ENCODE results near the gene RAB11FIP4.

Gene RAB11FIP4

DNA sequence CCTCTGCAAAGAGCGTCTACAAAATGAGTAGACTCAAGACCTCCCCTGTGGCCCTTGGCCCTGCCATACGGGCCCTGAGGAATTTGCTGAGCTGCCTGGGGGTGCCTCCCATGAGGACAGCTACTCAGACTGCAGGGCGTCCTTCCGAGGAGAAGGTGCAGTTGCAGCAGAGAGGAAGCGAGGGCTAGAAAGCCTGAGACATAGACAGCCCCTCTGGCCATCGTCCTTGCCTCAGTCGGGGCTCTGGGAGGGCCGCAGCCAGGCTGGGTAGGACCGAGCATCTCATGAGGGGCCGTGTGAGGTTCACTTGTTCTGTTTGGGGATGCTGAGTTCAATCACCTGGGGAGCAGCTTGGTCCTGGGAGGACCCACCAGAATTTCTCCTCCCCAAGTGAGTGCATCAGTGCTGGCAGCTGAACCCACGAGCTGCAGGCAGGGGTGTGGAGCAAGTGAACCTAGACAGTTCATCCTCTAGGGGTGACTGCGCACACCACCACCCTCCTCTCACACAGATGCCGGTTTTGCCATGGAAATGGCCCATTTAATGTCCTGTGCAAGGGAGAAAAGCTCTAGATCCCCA, 20.3 kb downstream of the RAB11FIP4 start:
- no peak for DNase-seq (ENCODE audit: low read depth)

DNA sequence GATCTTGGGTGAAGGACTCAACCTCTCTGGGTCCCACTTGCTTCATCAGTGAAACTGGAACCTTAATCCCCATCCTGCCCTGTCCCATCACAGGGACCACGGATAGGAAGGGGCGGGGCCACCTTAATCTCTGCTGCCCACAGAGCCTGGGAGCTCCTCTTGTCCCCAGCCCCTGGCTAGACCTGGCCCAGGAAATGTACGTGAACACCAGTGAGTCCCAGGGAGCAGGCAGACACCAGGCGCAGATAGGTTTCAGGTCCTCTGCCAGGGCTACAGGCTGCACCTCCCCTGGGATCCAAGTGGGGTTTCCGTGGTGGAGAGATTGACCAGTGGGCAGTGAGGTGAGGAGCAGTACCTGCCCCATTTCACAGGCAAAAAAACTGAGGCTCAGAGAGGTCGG, 21.0 kb downstream of the RAB11FIP4 start:
- DNase-seq (ENCODE audit: low read depth) = no peak

DNA sequence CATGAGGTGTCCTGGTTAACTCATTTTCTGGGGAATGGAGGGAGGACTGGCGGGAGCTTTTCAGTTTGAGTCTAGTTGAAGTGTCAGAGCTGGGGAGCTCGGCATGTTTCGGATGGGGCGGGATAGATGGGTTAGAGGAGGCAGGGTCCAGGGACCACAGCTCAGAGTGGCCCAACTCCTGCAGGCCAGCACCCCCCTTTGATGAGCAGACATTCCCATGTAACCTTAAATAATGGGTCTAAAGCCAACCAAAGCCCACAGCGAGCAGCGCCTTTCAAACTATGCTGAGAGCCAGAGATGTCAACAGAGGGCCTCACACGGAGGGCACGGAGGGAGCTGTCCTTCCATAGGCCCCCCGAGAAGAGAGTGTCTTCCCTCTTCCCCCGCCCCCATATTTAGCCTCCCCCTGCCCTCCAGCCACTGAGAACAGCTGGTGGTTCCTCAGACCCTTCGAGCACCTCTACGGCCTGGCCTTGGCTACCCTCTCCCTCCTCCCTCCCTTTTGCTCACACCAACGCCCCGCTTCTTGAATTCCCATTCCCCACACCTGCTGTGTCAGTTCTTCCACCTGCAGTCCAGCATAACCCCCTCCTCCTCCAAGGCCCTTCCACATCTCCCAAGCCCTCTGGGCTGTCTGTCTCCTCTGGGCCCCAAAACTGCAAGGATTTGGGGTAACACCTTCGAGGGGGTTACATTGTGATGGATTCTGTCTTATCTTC, 21.8 kb downstream of the RAB11FIP4 start:
- DNase-seq (ENCODE audit: low read depth) = no peak

DNA sequence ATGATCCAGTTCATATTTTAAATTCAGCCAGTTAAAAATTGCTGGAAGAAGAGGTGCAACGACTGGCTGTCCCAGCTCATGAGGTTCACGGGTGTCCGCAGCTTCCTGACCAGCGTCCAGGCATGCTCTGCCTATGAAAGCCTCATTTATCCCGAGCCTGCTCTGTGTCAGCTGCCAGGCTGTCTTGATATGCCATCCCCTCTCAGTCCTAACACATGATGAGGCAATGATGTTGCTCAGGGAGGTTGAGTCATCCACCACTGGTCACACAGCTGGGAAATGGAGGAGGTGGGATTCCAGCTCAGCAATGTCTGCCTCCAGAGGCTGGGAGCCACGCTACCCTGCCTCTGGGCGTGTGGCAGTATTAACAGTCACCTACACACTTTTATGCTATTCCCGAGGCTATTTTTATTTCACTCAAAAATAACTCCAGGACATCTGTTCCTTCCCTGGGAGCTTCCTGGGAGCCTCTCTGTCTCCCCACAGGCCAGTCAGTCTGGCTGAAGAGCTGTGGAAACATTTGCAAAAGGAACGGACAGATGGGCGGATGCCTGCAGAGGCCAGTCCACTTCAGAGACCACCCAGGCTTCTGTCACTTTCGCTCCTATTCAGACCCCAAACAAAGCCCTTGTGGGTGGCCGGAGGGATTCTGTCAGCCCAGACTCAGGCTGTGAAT, 22.5 kb downstream of the RAB11FIP4 start:
- peak; percentile 61 for DNase-seq (ENCODE audit: low read depth)

DNA sequence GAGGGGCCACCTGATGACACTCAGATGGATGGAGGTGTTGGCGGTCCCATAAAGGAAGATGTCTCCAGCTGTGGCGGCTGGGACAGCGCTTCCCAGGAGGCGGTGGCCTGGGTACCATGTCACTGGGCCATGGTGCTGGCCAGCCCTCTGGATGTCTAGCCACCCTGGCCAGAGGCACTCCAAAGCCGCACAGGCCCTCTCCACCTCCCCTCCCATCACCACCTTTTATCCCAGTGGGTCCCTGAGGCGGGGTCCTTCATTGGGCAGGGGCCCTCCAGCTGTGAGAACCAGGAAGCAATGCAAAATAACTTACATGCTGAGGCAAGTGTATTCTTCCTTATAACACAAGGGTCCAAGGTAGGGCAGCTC, 23.1 kb downstream of the RAB11FIP4 start:
- no peak for DNase-seq (ENCODE audit: low read depth)

DNA sequence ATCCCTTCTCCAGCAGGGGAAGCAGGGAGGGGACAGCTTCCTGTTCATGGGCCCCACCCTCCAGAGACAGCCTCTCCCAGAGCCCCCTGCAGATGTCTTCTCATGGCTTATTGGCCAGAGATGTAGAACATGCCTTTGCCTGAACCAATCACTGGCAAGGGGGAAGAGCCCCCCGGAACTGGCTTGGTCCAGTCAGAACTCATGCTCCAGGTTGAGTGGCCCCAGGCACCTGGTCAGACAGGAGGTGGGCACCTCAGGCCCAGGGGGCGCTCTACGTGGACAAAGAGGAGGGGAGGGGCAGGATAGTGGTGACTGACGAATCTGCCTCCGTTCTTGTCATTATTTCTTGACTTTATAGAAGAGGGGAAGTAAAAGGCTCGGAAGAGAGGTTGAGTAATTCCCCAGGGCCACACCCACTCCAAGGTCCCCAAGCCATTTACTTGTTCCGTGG, 23.6 kb downstream of the RAB11FIP4 start:
- no peak for DNase-seq (ENCODE audit: low read depth)

DNA sequence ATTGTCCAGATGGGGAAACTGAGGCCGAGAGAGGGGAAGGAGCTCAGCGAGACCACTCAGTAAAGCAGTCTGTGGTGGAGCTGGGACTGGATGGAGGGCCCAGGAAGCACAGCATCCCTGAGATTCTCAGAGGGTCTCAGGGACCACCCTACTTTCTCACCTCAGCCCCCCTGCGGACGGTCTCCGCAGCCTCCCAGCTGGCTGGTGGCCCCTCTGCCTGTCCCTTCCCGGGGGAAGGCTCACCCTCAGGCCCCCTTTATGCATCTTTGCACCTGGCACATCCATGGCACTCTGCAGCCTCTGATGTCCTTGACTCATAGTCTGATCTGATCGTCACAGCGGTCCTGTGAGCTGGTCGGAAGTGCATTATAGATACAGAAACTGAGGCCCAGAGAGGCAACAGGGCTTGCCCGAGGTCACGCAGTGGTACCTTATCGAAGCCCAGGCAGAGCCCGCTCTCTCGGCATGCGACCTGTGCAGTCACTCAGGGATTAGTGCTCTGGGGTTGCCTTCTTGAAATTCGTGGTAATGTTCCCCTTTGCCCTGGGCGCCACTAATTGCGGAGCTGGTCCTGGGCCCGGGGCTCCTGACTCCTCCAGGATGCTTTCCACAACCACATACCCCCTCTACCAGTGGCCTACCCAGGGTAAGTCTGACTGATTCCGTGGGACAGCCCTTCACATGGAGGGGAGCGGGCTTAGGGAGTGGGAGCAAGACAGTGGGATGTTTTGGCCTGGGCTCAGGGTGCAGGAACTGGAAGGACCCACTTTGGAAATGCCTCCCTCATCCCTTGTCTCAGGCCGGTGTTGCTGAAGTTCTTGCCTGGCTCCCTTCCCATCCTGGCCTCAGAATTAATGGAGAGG, 24.4 kb downstream of the RAB11FIP4 start:
- DNase-seq (ENCODE audit: low read depth) = no peak

DNA sequence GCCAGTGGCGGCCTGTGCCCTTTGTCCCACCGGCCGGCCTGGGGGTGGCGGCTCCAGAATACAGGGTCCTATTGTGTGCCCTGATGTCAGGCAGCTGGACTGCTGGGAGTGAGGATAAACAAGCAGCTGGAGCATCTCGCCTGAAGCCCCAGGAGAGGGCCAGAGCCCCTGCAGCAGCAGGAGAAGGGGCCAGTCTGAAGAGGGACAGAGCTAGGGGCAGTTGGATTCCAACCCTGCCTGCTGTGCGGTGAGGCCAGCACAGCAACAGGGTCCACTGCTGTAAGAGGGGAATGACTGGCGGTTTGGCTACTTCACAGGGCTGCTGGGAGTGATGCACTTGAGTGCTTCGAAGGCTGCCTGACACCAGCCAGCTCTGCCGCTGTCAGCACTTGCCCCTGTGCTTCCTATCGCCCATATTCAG, 25.0 kb downstream of the RAB11FIP4 start:
- DNase-seq (ENCODE audit: low read depth) = no peak

DNA sequence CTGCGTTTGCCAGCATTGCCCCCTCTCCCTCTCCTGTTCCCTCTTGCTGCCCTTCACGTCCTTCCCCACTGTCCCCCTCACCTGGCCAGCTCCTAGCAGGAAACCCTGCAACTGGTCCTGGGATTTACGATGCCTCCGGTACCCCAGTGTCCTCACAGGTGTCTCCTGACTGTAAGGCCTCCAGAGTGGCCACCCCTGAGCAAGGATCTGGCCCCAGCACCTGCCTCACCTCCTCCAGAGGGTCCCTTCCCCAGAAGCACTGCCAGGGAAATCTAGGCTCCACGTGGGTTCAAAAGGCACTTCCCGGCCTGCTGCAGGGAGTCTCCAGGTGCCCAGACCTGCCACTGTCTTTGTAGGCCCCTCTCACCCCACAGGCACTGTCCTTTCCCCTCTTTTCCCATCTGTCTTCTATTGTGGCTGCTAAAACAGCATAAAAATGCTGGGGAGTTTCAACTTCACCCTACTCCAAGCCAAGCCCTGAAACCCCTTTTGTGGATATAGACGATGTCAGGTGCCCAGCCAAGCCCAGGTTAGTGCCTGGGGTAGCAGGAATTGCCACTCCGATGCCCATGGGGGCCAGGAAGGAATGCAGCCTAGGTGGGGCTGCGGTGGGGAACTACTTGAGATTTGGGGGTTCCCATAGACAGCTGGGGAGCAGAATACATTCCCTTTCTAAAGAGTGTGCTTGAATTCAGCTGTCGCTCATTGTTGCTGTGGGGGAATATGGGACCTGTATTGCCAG, 25.7 kb downstream of the RAB11FIP4 start:
- DNase-seq (ENCODE audit: low read depth) = no peak

DNA sequence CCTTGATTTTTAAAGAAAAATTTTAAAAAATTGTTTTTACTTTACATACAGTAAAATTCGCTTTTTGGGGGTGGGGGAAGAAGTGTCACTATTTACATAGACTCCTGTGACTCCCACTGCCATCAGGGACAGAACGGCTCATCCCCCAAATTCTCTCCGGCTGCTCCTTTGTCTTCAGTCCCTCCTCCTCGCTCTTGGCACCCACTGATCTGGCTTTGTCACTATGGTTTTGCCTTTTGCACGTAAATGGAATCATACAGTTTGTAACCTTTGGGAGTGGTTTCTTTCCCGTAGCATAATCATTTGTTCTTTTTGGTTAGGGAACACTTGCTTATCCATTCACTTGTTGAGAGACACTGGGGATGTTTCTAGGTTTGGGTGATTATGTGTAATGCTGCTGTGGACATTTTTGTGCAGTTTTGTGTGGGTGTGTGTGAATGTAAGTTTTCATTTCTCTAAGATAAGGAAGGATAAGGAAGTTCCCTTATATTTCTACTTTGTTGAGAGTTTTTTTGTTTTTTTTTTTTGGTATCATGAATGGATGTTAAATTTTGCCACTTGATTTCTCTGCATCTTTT, 27.4 kb downstream of the RAB11FIP4 start:
- no peak for DNase-seq (ENCODE audit: low read depth)

DNA sequence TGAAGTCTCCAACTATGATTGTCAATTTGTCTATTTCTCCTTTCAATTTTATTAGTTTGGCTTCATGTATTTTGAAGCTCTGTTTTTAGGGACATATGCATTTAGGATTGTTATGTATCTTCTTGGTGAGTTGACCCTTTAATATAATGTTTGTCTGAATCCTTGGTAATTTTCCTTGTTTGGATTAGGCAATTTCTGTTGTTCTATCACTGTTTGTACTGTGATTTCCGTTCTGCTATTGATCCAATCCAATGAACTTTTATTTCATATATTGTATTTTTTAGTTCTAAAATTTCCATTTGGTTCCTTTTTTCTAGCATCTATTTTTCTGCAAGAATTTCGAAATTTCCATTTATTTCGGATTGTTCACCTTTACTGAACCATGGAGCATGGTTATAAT, 31.0 kb downstream of the RAB11FIP4 start:
- no peak for DNase-seq (ENCODE audit: low read depth)

DNA sequence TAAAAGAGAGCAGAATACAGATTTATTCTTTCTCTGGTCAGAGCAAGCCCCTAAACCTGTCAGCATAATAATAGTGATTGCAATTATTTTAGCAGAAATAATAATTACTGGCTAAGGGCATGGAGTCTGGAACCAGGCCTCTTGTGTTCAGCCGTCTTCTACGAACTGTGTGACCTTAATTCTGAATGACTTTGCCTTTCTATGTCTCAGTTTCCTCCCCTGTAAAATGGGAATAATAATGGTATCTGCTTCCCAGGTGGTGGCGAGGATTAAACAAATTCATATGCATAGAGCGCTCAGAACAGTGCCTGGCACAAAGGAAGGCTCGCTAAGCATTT, 33.4 kb downstream of the RAB11FIP4 start:
- no peak for DNase-seq (ENCODE audit: low read depth)

DNA sequence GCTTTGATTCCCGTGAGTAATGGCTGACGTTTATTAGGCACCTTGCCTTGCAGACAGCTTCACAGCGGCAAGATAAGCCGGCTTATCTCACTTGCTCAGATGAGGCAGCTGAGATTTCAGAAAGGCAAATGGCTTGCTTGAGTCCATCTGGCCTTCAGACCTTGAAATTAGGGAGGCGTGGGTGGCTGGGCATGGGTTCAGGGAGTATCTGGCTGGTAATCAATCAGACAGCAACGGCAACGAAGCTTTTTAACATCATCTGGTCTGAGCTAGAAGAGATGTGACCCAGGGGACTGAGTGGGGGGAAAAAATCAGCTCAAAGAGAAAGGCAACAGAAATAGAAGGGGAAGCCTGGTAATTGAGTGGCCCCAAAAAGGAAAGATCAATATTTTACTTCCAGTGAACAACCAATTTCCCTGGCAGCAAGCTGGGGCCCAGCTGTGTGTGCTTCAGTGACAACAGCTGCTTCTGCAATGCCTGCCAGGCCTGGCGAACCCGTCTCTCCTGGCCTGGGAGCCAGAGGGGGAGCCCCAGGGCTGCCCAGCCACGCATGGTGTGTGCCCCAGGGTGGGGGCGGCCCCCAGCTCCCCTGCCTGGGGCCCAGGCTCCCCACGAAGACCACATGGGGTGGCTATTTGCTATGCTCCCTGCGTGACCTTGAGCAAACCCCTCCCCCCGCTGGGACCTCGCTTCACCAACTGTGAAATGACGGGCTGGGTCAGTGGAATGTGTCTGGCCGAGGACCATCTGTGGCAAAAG, 34.0 kb downstream of the RAB11FIP4 start:
- DNase-seq (ENCODE audit: low read depth) = no peak

DNA sequence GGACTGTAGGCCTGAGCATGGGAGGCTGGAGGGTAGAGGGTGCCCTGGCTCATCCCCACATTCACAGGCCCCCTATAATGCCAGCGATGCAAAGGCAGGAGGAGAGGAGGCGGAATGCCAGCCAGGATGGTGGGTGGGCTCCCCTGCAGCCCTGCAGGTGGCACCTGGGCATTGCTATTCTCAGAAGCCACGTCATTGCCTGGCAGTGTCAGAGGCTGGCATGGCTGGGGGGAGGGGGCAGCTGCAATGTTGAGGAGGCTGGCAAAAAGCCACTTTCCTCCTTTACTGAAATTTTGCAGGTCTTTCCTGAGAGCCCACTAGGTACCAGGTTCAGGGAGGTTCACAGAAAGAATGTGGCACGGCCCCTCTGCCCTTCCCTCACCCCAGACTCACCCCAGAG, 36.2 kb downstream of the RAB11FIP4 start:
- DNase-seq (ENCODE audit: low read depth) = no peak

DNA sequence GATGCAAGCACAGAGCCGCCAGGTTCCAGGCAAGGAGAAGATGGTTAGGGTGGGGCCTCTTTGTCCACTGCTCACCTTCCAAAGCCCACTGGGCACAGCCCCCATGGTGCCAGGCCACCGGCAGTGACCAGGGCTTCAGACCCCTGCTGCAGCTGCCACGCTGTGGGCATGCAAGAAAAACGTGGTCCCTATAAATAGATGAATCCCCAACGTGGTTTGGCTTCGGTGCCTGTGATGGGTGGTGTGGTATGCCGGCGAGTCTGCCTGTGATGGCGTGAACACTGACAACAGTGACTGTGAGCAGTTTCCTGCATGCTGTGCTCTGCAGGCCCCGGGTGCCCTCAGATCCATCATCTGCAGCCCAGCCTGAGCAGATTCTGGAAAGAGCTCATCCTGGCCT, 36.6 kb downstream of the RAB11FIP4 start:
- no peak for DNase-seq (ENCODE audit: low read depth)

DNA sequence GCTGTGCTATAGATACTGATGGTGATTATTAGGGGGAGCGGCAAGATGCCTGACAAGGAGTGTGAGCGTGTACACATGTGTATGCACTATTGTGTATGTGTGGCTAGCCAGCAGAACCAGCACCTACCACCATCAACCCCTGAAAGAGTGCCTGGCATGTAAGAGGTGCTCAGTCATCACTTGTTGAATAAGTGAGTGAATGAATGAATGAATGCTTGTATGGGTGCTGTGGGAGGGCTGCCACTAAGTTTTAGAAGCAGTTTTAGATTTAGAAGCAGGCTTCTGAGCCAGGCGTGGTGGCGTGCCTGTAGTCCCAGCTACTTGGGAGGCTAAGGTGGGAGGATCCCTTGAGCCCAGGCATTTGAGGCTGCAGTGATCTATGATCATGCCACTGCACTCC, 37.0 kb downstream of the RAB11FIP4 start:
- DNase-seq (ENCODE audit: low read depth) = no peak

DNA sequence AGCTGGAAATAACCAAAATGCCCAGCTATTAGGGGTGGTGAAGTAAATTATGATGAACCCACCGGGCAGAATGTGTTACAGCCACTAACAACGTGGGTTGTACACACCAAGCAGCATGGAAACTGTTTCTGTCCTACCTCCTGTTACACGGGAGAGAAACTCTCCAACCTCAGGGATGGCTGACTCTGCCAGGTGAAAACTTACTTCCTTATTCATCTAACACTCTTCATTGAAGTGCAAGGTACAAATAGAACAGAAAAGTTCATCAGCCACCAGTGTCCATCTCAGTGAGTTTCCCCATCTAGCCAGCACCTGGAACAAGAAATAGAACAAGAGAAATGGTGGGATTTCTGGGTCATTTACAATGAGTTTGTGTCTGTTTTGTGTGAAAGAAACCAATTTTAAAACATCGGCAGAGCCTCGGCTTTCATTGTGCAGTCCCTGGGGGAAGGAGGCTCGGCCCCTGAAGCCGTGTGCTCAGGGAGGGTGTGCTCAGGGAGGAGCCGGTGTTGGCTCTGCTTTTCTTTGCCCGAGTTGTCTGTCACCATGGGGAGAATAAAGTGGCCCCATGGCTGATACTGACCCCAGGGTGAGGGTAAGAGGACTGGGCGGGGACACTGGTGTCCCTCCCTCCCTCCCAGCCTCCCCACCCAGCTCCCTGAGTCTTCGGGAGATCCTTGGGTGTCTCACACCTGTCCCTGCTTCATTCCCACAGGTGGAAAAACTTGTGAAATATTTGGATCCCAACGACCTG, 39.8 kb downstream of the RAB11FIP4 start:
- DNase-seq (ENCODE audit: low read depth) = no peak

DNA sequence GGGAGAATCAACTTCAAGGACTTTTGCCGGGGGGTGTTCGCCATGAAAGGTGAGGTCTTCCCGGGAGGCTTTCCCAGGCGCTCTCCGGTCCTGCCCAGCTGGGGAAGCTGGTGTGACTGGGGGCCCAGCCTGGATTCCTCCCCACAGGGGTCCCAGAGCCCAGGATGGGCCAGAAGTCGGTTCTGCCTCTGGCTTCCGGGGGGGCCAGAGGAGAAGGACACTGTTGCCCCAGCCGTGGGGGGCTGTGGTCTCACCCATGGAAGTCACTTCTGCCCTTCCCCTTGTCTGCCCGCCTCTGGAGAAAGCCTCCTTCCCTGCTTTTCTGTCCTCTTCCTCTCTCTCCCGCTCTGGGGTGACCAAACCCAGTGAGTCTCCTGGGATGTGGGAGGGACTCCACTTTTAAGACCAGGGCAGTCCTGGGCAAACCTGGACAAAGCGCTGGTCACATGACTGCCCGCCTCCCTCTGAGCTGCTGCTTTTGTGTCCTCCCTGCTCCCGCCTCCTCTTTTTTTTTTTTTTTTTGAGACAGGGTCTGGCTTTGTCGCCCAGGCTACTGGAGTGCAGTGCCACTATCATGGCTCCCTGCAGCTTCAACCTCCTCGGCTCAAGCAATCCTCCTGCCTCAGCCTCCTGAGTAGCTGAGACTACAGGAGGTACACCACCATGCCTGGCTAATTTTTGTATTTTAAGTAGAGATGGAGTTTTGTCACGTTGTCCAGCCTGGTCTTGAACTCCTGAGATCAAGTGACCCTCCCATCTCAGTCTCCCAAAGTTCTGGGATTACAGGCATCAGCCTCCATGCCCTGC, 40.6 kb downstream of the RAB11FIP4 start:
- no peak for DNase-seq (ENCODE audit: low read depth)

DNA sequence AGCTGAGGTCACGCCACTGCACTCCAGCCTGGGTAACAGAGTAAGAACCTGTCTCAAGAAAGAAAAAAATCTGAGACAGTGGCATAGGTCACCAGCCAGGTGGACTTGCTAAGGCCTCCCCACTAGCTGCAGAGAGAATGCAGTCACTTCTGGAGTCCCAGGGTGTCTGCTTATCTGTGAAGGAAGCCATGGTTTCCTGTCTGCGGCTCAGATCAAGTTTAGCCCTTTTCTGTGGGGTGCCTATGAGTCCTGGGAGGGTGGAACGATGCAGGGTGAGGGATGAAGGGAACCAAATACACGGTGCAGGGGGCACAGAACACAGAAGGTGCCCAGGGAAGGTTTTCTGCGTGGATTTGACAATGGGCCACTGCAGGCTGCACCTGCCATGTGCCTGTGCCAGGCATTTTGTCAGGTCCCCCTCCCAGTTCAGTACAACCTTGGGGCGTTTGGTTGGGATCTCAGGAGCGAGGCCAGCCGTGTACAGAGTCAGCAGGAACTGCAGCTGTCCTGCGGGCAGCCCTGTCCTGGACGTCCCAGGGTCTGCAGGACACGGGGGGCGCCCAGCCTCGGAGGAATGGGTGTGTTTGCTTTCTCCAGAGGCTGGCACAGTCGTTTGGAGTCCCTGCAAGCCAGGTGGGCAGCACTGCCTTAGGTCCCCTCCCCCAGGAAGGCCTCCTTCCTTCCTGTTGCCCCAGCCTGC, 41.8 kb downstream of the RAB11FIP4 start:
- no peak for DNase-seq (ENCODE audit: low read depth)
